Fibroblast of villous mesenchyme (primary cell): Measurements from ENCODE around the gene RNF141. TPM values are rescaled to one million over a fixed set of nuclear protein-coding genes. Genes with fewer than 3 reads are reported as not detected.

ENCODE experiments used
- DNase-seq: peaks from one replicate; pipeline ENCODE4 v3.0.0-alpha.2; 2010; ENCODE audit warnings: low read depth
- H3K4me3 ChIP-seq: 2 replicates; pipeline ENCODE4 v1.5.1; 2011; ENCODE audit warnings: low read depth, mild to moderate bottlenecking, low read length
- CTCF ChIP-seq: IDR thresholded peaks from 2 replicates; pipeline ENCODE4 v1.5.1; 2012; ENCODE audit warnings: low read depth, mild to moderate bottlenecking, low read length; ENCODE audit not compliant: insufficient read depth
- total RNA-seq: library from RNA; depleted of rRNA; stranded (reverse); fragments of >200 nt; gene quantifications from 2 replicates; pipeline ENCODE4 v1.2.3, GENCODE V29; 2012

The RNF141 gene
- total RNA-seq, 1 donor, result 31.1 TPM

DNA sequence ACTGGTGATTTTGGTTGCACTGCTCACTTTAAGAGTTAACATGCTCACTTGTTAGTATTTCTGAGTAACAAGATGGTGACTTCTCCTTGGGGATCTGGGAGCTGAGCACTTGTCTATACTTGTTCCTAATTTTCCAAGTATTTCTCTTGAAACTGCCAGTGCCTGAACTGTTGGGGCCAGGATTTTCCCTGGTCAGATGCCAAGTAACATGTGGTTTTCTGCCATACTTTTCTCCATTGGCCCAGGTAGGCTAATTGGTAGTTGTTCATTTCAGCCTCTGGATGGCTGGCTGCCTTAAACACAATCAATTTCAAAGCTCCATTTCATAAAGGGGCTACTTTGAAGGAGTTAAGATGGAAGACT lies 35.0 kb downstream of the RNF141 start:
- H3K4me3 ChIP-seq, result no peak overlapping the region
- DNase-seq, result no peak
- TF ChIP-seq CTCF, result no peak

DNA sequence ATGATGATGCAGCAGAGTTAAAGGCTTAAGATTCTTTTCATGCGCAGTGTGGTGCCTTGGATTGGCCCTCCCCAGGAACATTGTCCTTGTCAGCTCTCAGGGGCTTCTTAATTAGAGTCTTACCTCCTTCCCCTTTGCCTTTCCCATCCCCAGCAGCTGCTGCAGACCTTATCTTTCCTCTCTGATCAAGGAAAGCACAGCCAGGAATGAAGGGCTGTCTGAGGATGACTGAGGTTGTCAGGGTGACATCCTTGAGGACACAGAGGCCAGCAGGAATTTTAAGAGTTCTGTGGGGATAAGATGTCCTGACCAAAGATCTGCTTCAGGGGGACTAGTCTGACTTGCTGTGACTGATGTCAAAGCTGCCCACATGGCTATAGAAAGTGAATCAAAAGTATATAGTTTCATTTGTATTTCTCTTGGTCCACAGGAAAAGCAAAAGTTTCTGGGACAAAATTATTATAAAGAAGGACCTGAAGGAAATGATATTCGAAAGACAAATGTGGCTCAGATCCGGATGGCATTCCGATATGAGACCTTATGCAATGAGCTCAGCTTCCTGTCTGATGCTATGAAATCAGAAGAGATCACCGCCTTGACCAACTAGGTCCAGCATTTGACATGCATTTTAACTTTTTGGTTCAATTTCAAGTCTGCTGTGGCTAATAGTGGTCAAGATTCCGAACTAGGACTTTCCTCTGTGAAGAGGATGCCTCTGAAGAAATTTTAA lies 35.5 kb downstream of the RNF141 start:
- no peak overlapping the region for H3K4me3 ChIP-seq
- DNase-seq, result no peak
- no peak for TF ChIP-seq CTCF

- no peak overlapping the region for H3K4me3 ChIP-seq
- TF ChIP-seq CTCF, result no peak
- DNase-seq, result no peak
These were observed 36.5 kb downstream of the RNF141 start for GRCh38 chr11:10504490-10504889.

GRCh38 chr11:10503777-10504480 lies 37.1 kb downstream of the RNF141 start:
- TF ChIP-seq CTCF, result no peak
- H3K4me3 ChIP-seq, result no peak overlapping the region
- no peak for DNase-seq

DNA sequence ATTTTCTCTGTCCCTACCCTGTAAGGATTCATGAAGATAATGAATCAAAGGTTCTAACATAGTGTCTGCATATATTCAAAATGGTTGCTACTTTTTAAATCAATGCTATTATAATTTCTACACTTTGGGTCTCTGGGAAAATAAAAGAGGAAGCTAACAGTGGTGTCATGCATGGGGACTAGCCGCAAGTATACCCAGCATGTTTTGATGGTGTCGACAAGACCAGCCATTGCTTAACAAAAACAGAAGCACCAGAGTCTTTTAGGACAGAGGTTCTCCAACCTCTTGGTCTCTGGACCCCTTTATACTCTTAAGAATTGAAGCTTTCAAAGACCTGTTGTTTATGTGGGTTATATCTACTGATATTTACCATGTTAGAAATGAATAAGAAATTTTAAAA lies 37.8 kb downstream of the RNF141 start:
- no peak for TF ChIP-seq CTCF
- DNase-seq, result no peak
- no peak overlapping the region for H3K4me3 ChIP-seq

DNA sequence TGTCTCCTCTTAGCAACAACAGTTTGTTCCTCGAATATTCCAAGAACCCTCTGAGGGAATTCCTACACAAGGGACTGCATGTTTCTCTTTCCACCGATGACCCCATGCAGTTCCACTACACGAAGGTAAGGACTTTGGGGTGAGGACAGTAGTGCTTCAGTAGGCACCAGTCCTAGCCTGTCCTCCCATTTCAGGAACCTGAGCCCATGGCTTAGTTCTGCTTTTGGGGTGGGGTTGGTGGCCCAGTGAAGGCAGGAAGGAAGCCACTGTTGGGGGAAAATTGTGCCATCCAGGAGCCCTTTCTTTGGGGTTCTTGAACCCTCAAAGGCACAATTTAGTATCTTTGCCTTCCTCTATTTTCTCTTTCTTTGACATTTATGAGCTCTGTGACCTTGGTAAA lies 38.2 kb downstream of the RNF141 start:
- no peak overlapping the region for H3K4me3 ChIP-seq
- TF ChIP-seq CTCF, result no peak
- DNase-seq, result no peak

GRCh38 chr11:10502065-10502680 lies 38.8 kb downstream of the RNF141 start:
- no peak for TF ChIP-seq CTCF
- no peak overlapping the region for H3K4me3 ChIP-seq
- no peak for DNase-seq
